ENCODE data around the gene U2AF2.

U2AF2 gene

GRCh38 chr19:55660404-55660803, 5.6 kb downstream of the U2AF2 start:
- DNase-seq, result no peak

GRCh38 chr19:55660991-55661390, 6.2 kb downstream of the U2AF2 start:
- no peak for DNase-seq

DNA sequence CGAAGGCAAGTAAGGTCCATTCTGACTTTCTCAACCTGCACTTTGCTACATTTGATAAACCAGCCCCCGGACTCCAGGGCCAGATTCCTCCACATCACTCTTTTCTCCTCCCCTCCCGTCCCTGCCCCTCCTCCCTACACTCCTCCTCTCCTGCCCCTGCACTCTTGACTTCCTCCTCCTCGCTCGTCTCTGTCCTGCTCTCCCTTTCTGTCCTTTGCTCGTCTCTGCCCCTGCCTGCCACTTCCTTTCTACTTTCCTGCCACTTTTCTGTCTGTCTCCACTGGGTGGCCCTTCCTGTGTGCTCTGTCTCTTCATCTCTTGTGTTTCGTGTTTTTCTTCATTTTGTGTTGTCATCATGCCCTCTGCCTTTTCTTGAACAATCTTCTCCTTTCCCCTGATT, 7.0 kb downstream of the U2AF2 start:
- DNase-seq, result no peak

GRCh38 chr19:55663846-55664536, 9.2 kb downstream of the U2AF2 start:
- no peak for DNase-seq

- DNase-seq, result no peak
Observed at GRCh38 chr19:55666343-55667005, 11.6 kb downstream of the U2AF2 start.

GRCh38 chr19:55667006-55667381, 12.2 kb downstream of the U2AF2 start:
- DNase-seq, result no peak

DNA sequence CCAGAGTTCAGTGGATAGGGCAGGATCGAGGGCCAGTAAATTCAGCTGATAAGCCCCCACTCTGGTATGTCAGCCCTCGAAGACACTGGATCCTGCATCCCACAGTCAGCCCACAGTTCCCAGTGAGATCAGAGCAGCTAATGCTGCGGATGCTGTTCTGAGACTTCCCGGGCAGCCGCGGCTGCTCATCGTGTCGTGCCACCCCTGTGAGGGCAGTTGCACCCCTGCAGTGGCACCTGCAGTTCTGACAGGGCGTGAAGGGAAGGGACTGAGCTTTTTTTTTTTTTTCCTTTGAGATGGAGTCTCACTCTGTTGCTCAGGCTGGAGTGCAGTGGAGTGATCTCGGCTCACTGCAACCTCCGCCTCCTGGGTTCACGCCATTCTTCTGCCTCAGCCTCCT, 12.7 kb downstream of the U2AF2 start:
- peak in 1 of 2 experiments; percentile 16 for DNase-seq

GRCh38 chr19:55667958-55668357, 13.1 kb downstream of the U2AF2 start:
- peak in 1 of 2 experiments; percentile 21 for DNase-seq

- DNase-seq, result no peak
Observed at GRCh38 chr19:55668603-55669348, 13.9 kb downstream of the U2AF2 start.

- DNase-seq, result peak in 1 of 2 experiments; percentile 18
Observed at GRCh38 chr19:55669418-55670279, 14.8 kb downstream of the U2AF2 start.

GRCh38 chr19:55670280-55671053, 15.6 kb downstream of the U2AF2 start:
- peak in 1 of 2 experiments; percentile 18 for DNase-seq

DNA sequence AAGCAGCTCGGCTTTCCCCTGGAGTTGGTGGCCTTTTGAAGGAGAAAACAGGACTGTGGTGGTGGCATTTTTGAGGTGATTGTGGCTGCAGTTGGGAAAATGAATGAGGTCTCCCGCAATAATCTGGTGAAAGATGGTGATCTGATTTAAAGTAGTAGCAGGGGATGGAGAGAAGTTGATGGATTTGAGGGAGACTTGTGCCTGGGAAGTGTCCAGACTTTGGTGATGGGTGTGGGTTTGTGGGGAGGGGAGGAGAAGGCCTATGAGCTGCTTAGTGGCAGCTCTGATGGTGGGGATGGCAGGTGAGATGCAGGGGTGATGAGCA, 16.2 kb downstream of the U2AF2 start:
- DNase-seq, result no peak

GRCh38 chr19:55672418-55672817, 17.6 kb downstream of the U2AF2 start:
- no peak for DNase-seq

- DNase-seq, result no peak
Observed at GRCh38 chr19:55673465-55673864, 18.6 kb downstream of the U2AF2 start.

DNA sequence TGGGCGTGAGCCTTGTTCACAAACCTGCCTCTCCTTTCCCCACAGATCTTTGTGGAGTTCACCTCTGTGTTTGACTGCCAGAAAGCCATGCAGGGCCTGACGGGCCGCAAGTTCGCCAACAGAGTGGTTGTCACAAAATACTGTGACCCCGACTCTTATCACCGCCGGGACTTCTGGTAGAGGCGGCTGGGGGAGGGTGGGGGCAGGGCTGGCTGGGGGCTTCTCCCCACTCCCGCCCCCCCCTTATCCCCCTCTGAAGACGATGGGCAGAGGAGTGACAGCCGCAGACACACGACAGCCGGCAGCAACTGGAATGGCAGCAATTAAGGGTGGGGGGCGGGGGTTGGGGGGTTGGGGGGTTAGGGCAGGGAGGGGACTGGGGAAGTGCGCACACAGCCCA, 19.1 kb downstream of the U2AF2 start:
- no peak for DNase-seq

DNA sequence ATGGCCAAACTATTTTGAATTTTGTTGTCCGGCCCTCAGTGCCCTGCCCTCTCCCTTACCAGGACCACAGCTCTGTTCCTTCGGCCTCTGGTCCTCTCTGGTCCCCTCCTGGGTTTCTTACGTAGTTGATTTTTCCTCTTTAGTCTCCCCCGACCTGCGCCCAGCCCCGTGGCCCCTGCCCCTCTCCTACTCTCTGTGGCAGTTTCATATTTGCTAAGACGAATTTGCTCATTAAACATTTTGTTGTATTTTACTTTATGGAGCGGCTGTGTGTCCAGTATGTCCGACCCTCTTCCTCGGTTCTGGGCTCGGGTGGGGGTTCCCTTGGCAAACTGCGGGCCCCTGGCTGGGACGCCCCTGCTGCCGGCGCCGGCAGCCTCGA, 19.6 kb downstream of the U2AF2 start:
- no peak for DNase-seq

- DNase-seq, result peak; percentile 97 to 98
Observed at GRCh38 chr19:55674841-55675660, 20.2 kb downstream of the U2AF2 start, which contains the start of gene EPN1. Gene EPN1, plus strand, starts transcription at chr19:55675226. Its CDS starts 3,402 bp downstream, at chr19:55678628.

GRCh38 chr19:55675661-55676354, 21.0 kb downstream of the U2AF2 start:
- DNase-seq, result no peak

- DNase-seq, result no peak
Observed at GRCh38 chr19:55676383-55676782, 21.5 kb downstream of the U2AF2 start.

- DNase-seq, result no peak
Observed at GRCh38 chr19:55676889-55677505, 22.2 kb downstream of the U2AF2 start.
